Measurements from ENCODE around the gene BRD9.
"Not testable (repeated sequence)": the region's sequence is repeated elsewhere in the genome, so short reads cannot be mapped to it uniquely, and the experiment has no call there.

GRCh38 chr5:825544-825943, 67.1 kb downstream of the BRD9 start:
- TF ChIP-seq, protein P1, sequence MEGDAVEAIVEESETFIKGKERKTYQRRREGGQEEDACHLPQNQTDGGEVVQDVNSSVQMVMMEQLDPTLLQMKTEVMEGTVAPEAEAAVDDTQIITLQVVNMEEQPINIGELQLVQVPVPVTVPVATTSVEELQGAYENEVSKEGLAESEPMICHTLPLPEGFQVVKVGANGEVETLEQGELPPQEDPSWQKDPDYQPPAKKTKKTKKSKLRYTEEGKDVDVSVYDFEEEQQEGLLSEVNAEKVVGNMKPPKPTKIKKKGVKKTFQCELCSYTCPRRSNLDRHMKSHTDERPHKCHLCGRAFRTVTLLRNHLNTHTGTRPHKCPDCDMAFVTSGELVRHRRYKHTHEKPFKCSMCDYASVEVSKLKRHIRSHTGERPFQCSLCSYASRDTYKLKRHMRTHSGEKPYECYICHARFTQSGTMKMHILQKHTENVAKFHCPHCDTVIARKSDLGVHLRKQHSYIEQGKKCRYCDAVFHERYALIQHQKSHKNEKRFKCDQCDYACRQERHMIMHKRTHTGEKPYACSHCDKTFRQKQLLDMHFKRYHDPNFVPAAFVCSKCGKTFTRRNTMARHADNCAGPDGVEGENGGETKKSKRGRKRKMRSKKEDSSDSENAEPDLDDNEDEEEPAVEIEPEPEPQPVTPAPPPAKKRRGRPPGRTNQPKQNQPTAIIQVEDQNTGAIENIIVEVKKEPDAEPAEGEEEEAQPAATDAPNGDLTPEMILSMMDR (IDR thresholded peaks at IDR 0.05) = not testable (repeated sequence)
- not testable (repeated sequence) for TF ChIP-seq EP300 (IDR thresholded peaks at IDR 0.05)

Data from tibial nerve (tissue), 4 donors.